OCI-LY1 (cell line): ENCODE measurements around the gene TCF23.

Experiments
- H2AFZ ChIP-seq: fragments of 200-600 bp; sonication (generic), shearing (Covaris generic); 2 replicates; pipeline ENCODE4 v1.6.0; 2014; ENCODE audit warnings: antibody characterized with exemption, mild to moderate bottlenecking, low read length
- H3F3A ChIP-seq: fragments of 200-600 bp; sonication (generic), shearing (Covaris generic); 2 replicates; pipeline ENCODE4 v1.6.0; 2014; ENCODE audit warnings: mild to moderate bottlenecking, antibody characterized with exemption, low read length, moderate library complexity; ENCODE audit not compliant: insufficient read depth
- H3K27ac ChIP-seq: fragments of 200-600 bp; sonication (generic); 2 replicates; pipeline ENCODE4 v1.5.1; 2014; ENCODE audit warnings: low read length, mixed run types, mild to moderate bottlenecking, low read depth; ENCODE audit not compliant: poor library complexity, severe bottlenecking
- H3K27me3 ChIP-seq: fragments of 200-600 bp; sonication (generic); 2 replicates; pipeline ENCODE4 v1.6.0; 2014; ENCODE audit warnings: antibody characterized with exemption, mild to moderate bottlenecking, low read length, moderate library complexity; ENCODE audit not compliant: insufficient read depth
- H3K36me3 ChIP-seq: fragments of 200-600 bp; sonication (generic); 2 replicates; pipeline ENCODE4 v1.6.1; 2014; ENCODE audit warnings: mild to moderate bottlenecking, antibody characterized with exemption, low read length, moderate library complexity, mixed read lengths; ENCODE audit not compliant: insufficient read depth
- H3K4me1 ChIP-seq: fragments of 200-600 bp; sonication (generic); 2 replicates; pipeline ENCODE4 v1.5.1; 2014; ENCODE audit warnings: mild to moderate bottlenecking, low read length, moderate library complexity; ENCODE audit not compliant: insufficient read depth, severe bottlenecking
- H3K4me2 ChIP-seq: fragments of 200-600 bp; sonication (generic), shearing (Covaris generic); 2 replicates; pipeline ENCODE4 v1.6.1; 2014; ENCODE audit warnings: low read length
- H3K4me3 ChIP-seq: fragments of 200-600 bp; sonication (generic); 2 replicates; pipeline ENCODE4 v1.5.1; 2014; ENCODE audit warnings: low read length, low read depth, mild to moderate bottlenecking, mixed read lengths; ENCODE audit not compliant: poor library complexity, severe bottlenecking
- H3K79me2 ChIP-seq: fragments of 200-600 bp; shearing (Covaris generic); 2 replicates; pipeline ENCODE4 v1.6.1; 2016; ENCODE audit warnings: mixed run types, low read length, mixed read lengths; ENCODE audit not compliant: insufficient read depth
- H3K9ac ChIP-seq: fragments of 200-600 bp; sonication (generic), shearing (Covaris generic); 2 replicates; pipeline ENCODE4 v1.6.1; 2014; ENCODE audit warnings: mild to moderate bottlenecking, low read length, mixed read lengths
- H3K9me2 ChIP-seq: fragments of 200-600 bp; sonication (generic), shearing (Covaris generic); 2 replicates; pipeline ENCODE4 v1.6.1; 2014; ENCODE audit warnings: low read depth, mild to moderate bottlenecking, low read length, mixed read lengths
- H3K9me3 ChIP-seq: fragments of 200-600 bp; shearing (Covaris generic); 2 replicates; pipeline ENCODE4 v1.6.1; 2014; ENCODE audit warnings: low read length, mixed read lengths
- H4K20me1 ChIP-seq: fragments of 200-600 bp; sonication (generic), shearing (Covaris generic); 2 replicates; pipeline ENCODE4 v1.6.0; 2016; ENCODE audit warnings: mild to moderate bottlenecking, low read length; ENCODE audit not compliant: insufficient read depth
- CTCF ChIP-seq: fragments of 200-600 bp; sonication (generic), shearing (Covaris generic); IDR thresholded peaks from 2 replicates; pipeline ENCODE4 v1.5.1; 2017; ENCODE audit warnings: mild to moderate bottlenecking, antibody characterized with exemption, low read length, moderate library complexity, mixed read lengths
- EZH2 ChIP-seq: fragments of 200-600 bp; sonication (generic), shearing (Covaris generic); IDR thresholded peaks from 2 replicates; pipeline ENCODE4 v1.8.0; 2017; ENCODE audit warnings: borderline replicate concordance, mixed run types, mild to moderate bottlenecking, antibody characterized with exemption, low read length, moderate library complexity, mixed read lengths

TCF23 gene

GRCh38 chr2:27150639-27151230, 1.9 kb downstream of the TCF23 start:
- no peak overlapping the region for H2AFZ ChIP-seq

GRCh38 chr2:27152102-27152795, 3.4 kb downstream of the TCF23 start:
- Histone ChIP-seq H3K4me3 (no peak overlapping the region), H3K4me1 (no peaks in the 10 kb centered on the region), H3K27me3 (peaks cover 6% of the 10 kb centered on the region; the same call in 1 of the 2 replicates), H3K27ac (no peak overlapping the region), H3K4me2 (no peak overlapping the region), H3K79me2 (no peaks in the 10 kb centered on the region), H4K20me1 (no peaks in the 10 kb centered on the region), H3K9me2 (no peaks in the 10 kb centered on the region), H3K9ac (no peak overlapping the region), H3F3A (no peaks in the 10 kb centered on the region), H3K9me3 (no peaks in the 10 kb centered on the region), H3K36me3 (no peaks in the 10 kb centered on the region), H2AFZ (no peak overlapping the region)
- TF ChIP-seq EZH2 (no peak), CTCF (no peak)

More at GRCh38 chr2:27150639-27151230, 1.9 kb downstream of the TCF23 start:
- H3F3A ChIP-seq: no peaks in the 10 kb centered on the region
- no peak overlapping the region for H3K27ac ChIP-seq
- H3K79me2 ChIP-seq: no peaks in the 10 kb centered on the region
- no peak overlapping the region for H3K4me3 ChIP-seq
- peaks cover 6% of the 10 kb centered on the region; the same call in 1 of the 2 replicates for H3K27me3 ChIP-seq
- H4K20me1 ChIP-seq: no peaks in the 10 kb centered on the region
- H3K36me3 ChIP-seq: no peaks in the 10 kb centered on the region
- H3K9me3 ChIP-seq: no peaks in the 10 kb centered on the region
- no peak overlapping the region for H3K4me2 ChIP-seq
- no peak overlapping the region for H3K9ac ChIP-seq
- TF ChIP-seq EZH2 (no peak), CTCF (no peak)
- H3K9me2 ChIP-seq: no peaks in the 10 kb centered on the region
- H3K4me1 ChIP-seq: no peaks in the 10 kb centered on the region

GRCh38 chr2:27152796-27153464, 4.1 kb downstream of the TCF23 start:
- Histone ChIP-seq H3K9me3 (no peaks in the 10 kb centered on the region), H3K9ac (no peak overlapping the region), H3K4me3 (no peak overlapping the region), H3K79me2 (no peaks in the 10 kb centered on the region), H3K27me3 (peaks cover 6% of the 10 kb centered on the region; the same call in 1 of the 2 replicates), H3K4me2 (no peak overlapping the region), H3K4me1 (no peaks in the 10 kb centered on the region), H3K27ac (no peak overlapping the region), H4K20me1 (no peaks in the 10 kb centered on the region), H3F3A (no peaks in the 10 kb centered on the region), H2AFZ (no peak overlapping the region), H3K36me3 (no peaks in the 10 kb centered on the region), H3K9me2 (no peaks in the 10 kb centered on the region)
- no peak for TF ChIP-seq CTCF
- TF ChIP-seq EZH2: no peak
